GM12864 (cell line): ENCODE data around the gene SLC30A9.

ENCODE experiments used
- DNase-seq: peaks from one replicate; pipeline ENCODE4 v3.0.0-alpha.2; 2011; ENCODE audit warnings: low read depth
- H3K4me3 ChIP-seq: 2 replicates; pipeline ENCODE4 v1.5.1; 2011; ENCODE audit warnings: mild to moderate bottlenecking, low read depth, low read length, control low read depth
- CTCF ChIP-seq: IDR thresholded peaks from 2 replicates; pipeline ENCODE4 v1.5.1; 2011; ENCODE audit warnings: low read depth, mild to moderate bottlenecking, moderate library complexity, low read length, control low read depth, inconsistent platforms; ENCODE audit errors: missing control alignments

SLC30A9 gene

DNA sequence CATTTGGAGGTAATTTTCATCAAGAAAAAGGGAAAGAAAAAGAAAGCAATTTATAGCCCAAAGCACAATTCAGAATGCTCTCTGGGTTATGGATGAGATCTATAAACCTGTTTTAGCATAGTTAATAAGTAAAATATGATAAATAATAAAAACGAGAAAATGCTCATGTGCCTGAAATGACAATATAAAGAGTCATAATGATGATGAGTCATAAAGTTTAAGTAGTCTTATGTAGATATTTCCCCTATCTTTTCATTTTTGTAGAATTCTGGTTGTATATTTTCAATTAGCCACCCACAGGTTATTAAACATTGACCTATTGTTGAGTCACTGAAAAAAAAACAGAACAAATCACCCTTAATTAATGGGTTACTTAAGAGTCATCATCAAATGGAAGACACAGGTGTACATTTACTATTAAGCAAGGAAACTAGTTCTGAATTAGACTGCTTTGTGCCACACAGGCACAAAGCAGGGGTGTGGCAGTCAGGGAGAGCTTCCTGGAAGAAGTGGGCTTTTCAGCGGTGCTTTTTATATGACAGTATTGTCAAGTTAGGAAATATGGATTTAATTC is 132.8 kb downstream of the SLC30A9 start:
- no peak for DNase-seq
- H3K4me3 ChIP-seq = no peak overlapping the region
- no peak for TF ChIP-seq CTCF

- no peak for TF ChIP-seq CTCF
- DNase-seq = no peak
- no peak overlapping the region for H3K4me3 ChIP-seq
These were observed 141.8 kb downstream of the SLC30A9 start for GRCh38 chr4:42132099-42132498.

DNA sequence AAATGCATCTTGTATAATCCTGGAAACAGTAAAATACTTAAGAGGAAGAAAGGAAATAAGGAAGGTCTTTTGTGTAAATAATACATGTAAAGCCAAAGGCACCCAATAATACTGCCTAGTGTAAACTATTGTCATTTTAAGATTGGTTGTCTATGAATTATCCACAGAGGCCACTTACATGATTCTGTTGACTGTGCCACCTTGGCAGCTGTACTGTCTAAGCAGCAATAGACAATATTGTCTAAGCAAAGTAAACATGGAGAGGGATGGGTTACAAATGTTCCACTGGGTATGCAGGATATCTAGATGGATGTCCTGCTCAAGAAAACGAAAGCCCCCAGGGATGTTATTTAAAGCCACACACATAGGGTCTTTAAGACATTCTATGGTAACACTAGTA is 142.7 kb downstream of the SLC30A9 start:
- TF ChIP-seq CTCF = no peak
- no peak for DNase-seq
- H3K4me3 ChIP-seq = no peak overlapping the region

DNA sequence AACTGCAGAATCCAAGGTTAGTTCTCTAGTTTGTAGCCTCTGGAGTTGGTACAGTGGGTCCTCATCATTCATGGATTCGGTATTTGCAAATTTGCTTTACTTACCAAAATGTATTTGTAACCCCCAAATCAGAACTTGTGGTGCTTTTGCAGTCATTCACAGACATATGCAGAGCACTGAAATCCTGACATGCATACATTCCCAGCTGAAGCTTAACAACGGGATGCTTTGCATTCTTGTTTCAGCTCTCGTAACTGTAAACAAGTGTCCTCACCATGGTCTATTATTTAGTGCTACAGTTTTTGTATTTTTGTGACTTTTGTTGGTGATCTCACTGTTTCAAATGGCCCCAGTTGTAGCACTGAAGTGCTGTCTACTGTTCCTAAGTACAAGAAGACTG is 146.0 kb downstream of the SLC30A9 start:
- no peak overlapping the region for H3K4me3 ChIP-seq
- TF ChIP-seq CTCF = no peak
- DNase-seq = no peak
